ENCODE data around the gene ETFRF1. TPM values are rescaled to one million over a fixed set of nuclear protein-coding genes. Genes with fewer than 3 reads are reported as not detected.

ETFRF1 gene
- total RNA-seq, 2 donors from 2014 or later, result 9.7 to 21.4 TPM

GRCh38 chr12:25194722-25195055 is 348 bp upstream of the ETFRF1 start:
- TF ChIP-seq, protein P1, sequence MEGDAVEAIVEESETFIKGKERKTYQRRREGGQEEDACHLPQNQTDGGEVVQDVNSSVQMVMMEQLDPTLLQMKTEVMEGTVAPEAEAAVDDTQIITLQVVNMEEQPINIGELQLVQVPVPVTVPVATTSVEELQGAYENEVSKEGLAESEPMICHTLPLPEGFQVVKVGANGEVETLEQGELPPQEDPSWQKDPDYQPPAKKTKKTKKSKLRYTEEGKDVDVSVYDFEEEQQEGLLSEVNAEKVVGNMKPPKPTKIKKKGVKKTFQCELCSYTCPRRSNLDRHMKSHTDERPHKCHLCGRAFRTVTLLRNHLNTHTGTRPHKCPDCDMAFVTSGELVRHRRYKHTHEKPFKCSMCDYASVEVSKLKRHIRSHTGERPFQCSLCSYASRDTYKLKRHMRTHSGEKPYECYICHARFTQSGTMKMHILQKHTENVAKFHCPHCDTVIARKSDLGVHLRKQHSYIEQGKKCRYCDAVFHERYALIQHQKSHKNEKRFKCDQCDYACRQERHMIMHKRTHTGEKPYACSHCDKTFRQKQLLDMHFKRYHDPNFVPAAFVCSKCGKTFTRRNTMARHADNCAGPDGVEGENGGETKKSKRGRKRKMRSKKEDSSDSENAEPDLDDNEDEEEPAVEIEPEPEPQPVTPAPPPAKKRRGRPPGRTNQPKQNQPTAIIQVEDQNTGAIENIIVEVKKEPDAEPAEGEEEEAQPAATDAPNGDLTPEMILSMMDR (conservative IDR thresholded peaks at IDR 0.05), result no peak
- peak overlapping the region; percentile 98 for H3K27ac Mint-ChIP-seq
- no peaks in the 10 kb centered on the region for H3K9me3 ChIP-seq (ENCODE audit: control insufficient read depth, low read length)
- peaks cover 20% of the 10 kb centered on the region for H3K4me1 Mint-ChIP-seq
- H3K36me3 Mint-ChIP-seq (ENCODE audit: low read depth), result peaks cover 2% of the 10 kb centered on the region
- H3K9me3 Mint-ChIP-seq, result no peaks in the 10 kb centered on the region
- H3K27me3 ChIP-seq (ENCODE audit: control insufficient read depth, insufficient read depth, low read length, poor library complexity, severe bottlenecking), result no peaks in the 10 kb centered on the region
- H3K27ac ChIP-seq (ENCODE audit: low read depth, low read length), result no peak overlapping the region
- H3K4me3 Mint-ChIP-seq, result peak overlapping the region; percentile 92
- H3K27me3 Mint-ChIP-seq (ENCODE audit: insufficient read depth), result no peaks in the 10 kb centered on the region
- no peak for DNase-seq
- H3K4me3 ChIP-seq (ENCODE audit: low read length), result peak overlapping the region; percentile 87
- peak overlapping the region; percentile 81 for H3K9ac ChIP-seq (ENCODE audit: extremely low read depth, low read length, poor library complexity, severe bottlenecking)
- H3K4me1 ChIP-seq (ENCODE audit: control insufficient read depth, insufficient read depth, low read length), result no peaks in the 10 kb centered on the region
- peaks cover 7% of the 10 kb centered on the region for H3K36me3 ChIP-seq (ENCODE audit: control insufficient read depth, insufficient read depth, low read length)
- 17 to 23% methylated on average over 8 to 11 of the region's 11 CpGs for WGBS, 2 experiments (ENCODE audit: insufficient coverage in 1 of 2, insufficient read length in 1 of 2)

DNA sequence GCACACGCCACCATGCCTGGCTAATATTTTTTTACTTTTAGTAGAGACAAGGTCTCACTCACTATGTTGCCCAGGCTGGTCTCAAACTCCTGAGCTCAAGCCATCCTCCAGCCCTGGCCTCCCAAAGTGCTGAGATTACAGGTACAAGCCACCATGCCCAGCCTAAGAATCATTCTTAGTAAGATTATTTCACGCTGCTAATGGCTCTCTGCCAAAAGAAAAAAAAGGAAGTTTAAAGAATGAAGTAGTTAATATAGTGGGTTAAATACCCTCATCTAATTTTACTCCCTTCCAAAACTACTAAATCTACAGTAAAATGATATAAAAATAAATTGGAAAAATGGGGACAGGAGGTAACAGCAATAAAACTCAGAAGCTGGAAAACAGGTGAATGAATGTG is 2.6 kb downstream of the ETFRF1 start:
- Histone ChIP-seq H3K4me1 (ENCODE audit: control insufficient read depth, insufficient read depth, low read length) (no peaks in the 10 kb centered on the region), H3K36me3 (ENCODE audit: control insufficient read depth, insufficient read depth, low read length) (peaks cover 7% of the 10 kb centered on the region), H3K27me3 (ENCODE audit: control insufficient read depth, insufficient read depth, low read length, poor library complexity, severe bottlenecking) (no peaks in the 10 kb centered on the region), H3K9ac (ENCODE audit: extremely low read depth, low read length, poor library complexity, severe bottlenecking) (no peak overlapping the region), H3K4me3 (ENCODE audit: low read length) (no peak overlapping the region), H3K27ac (ENCODE audit: low read depth, low read length) (no peak overlapping the region), H3K9me3 (ENCODE audit: control insufficient read depth, low read length) (no peaks in the 10 kb centered on the region)
- peaks cover 3% of the 10 kb centered on the region for H3K36me3 Mint-ChIP-seq (ENCODE audit: low read depth)
- WGBS, 2 experiments (ENCODE audit: insufficient coverage in 1 of 2, insufficient read length in 1 of 2), result 100% methylated on average over 1 of the region's 2 CpGs; no CpG with 5 or more reads in 1 of the 2 experiments
- H3K4me3 Mint-ChIP-seq, result no peak overlapping the region
- no peak overlapping the region for H3K27ac Mint-ChIP-seq
- DNase-seq, result no peak
- no peaks in the 10 kb centered on the region for H3K27me3 Mint-ChIP-seq (ENCODE audit: insufficient read depth)
- H3K4me1 Mint-ChIP-seq, result peaks cover 20% of the 10 kb centered on the region
- TF ChIP-seq, protein P1 (conservative IDR thresholded peaks at IDR 0.05), result no peak
- H3K9me3 Mint-ChIP-seq, result no peaks in the 10 kb centered on the region

GRCh38 chr12:25200703-25201102 is 5.7 kb downstream of the ETFRF1 start:
- Histone ChIP-seq H3K4me1 (ENCODE audit: control insufficient read depth, insufficient read depth, low read length) (no peaks in the 10 kb centered on the region), H3K27me3 (ENCODE audit: control insufficient read depth, insufficient read depth, low read length, poor library complexity, severe bottlenecking) (no peaks in the 10 kb centered on the region), H3K27ac (ENCODE audit: low read depth, low read length) (no peak overlapping the region), H3K9me3 (ENCODE audit: control insufficient read depth, low read length) (no peaks in the 10 kb centered on the region), H3K4me3 (ENCODE audit: low read length) (no peak overlapping the region), H3K9ac (ENCODE audit: extremely low read depth, low read length, poor library complexity, severe bottlenecking) (no peak overlapping the region), H3K36me3 (ENCODE audit: control insufficient read depth, insufficient read depth, low read length) (peaks cover 36% of the 10 kb centered on the region)
- H3K27me3 Mint-ChIP-seq (ENCODE audit: insufficient read depth), result no peaks in the 10 kb centered on the region
- peaks cover 15% of the 10 kb centered on the region for H3K4me1 Mint-ChIP-seq
- TF ChIP-seq, protein P1 (conservative IDR thresholded peaks at IDR 0.05), result no peak
- H3K9me3 Mint-ChIP-seq, result no peaks in the 10 kb centered on the region
- 91 to 100% methylated on average over 1 of the region's 1 CpG for WGBS, 2 experiments (ENCODE audit: insufficient coverage in 1 of 2, insufficient read length in 1 of 2)
- H3K4me3 Mint-ChIP-seq, result no peak overlapping the region
- H3K36me3 Mint-ChIP-seq (ENCODE audit: low read depth), result peaks cover 11% of the 10 kb centered on the region
- no peak for DNase-seq
- no peak overlapping the region for H3K27ac Mint-ChIP-seq
